ENCODE measurements around the gene ARHGAP4. TPM values are rescaled to one million over a fixed set of nuclear protein-coding genes. Genes with fewer than 3 reads are reported as not detected.

ARHGAP4 gene
- total RNA-seq, 4 donors from 2014 or later = 23.0 to 90.9 (median 32.7) TPM

GRCh38 chrX:153871451-153871850 is 54.6 kb downstream of the ARHGAP4 start:
- peaks cover 0 to 37% of the 10 kb centered on the region in 2 donors for H3K27me3 ChIP-seq
- 39 to 43% methylated on average over 6 of the region's 6 CpGs for WGBS, 2 donors
- H3K9me3 ChIP-seq = no peaks in the 10 kb centered on the region
- H3K27ac ChIP-seq = no peak overlapping the region
- no peak for DNase-seq (ENCODE audit: low spot score in 2 of 2)
- no peak overlapping the region for H3K4me3 ChIP-seq
- H3K4me1 ChIP-seq = no peaks in the 10 kb centered on the region
- TF ChIP-seq CTCF (IDR thresholded peaks at IDR 0.05) = no peak
- no peak for TF ChIP-seq POLR2A (IDR thresholded peaks at IDR 0.05)
- no peak for TF ChIP-seq EP300 (IDR thresholded peaks at IDR 0.05)
- no peaks in the 10 kb centered on the region for H3K36me3 ChIP-seq

DNA sequence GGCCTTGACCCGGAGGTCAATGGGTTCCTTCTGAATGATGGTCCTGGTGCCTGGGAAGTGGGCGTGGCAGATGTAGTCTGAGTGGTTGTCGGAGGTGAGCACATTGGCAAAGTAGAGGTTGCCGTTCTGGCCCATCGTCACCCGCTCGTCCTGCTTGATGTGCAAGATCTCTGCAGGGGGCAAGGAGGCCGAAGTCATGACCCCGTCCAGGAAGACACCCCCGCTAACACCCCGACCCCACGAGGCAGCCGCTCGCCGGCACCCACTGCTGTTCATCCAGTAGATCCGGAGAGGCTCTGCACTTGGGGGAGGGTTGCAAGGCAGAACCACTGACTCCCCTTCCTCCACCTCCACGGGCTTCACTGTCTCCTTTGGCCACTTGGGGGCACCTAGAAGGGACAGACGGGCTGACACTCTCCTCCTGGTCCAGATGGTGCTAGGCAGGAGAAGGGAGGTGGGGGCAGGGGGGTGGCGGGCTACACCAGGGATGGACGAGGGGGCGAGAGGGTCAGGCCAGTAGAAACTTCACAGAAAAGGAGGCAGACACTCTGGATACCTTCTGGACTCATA is 55.2 kb downstream of the ARHGAP4 start:
- no peak overlapping the region for H3K27ac ChIP-seq
- no peak for DNase-seq (ENCODE audit: low spot score in 2 of 2)
- no peaks in the 10 kb centered on the region for H3K9me3 ChIP-seq
- no peaks in the 10 kb centered on the region for H3K4me1 ChIP-seq
- H3K36me3 ChIP-seq = no peaks in the 10 kb centered on the region
- TF ChIP-seq POLR2A (IDR thresholded peaks at IDR 0.05) (no peak), EP300 (IDR thresholded peaks at IDR 0.05) (no peak), CTCF (IDR thresholded peaks at IDR 0.05) (no peak)
- 59 to 68% methylated on average over 8 to 21 of the region's 21 CpGs for WGBS, 2 donors
- H3K4me3 ChIP-seq = no peak overlapping the region
- H3K27me3 ChIP-seq = peaks cover 0 to 32% of the 10 kb centered on the region in 2 donors

GRCh38 chrX:153870288-153870690 is 55.8 kb downstream of the ARHGAP4 start:
- Histone ChIP-seq H3K4me3 (no peak overlapping the region), H3K36me3 (no peaks in the 10 kb centered on the region), H3K4me1 (no peaks in the 10 kb centered on the region), H3K27ac (no peak overlapping the region), H3K9me3 (no peaks in the 10 kb centered on the region), H3K27me3 (peaks cover 0 to 29% of the 10 kb centered on the region in 2 donors)
- DNase-seq (ENCODE audit: low spot score in 2 of 2) = no peak
- TF ChIP-seq CTCF (IDR thresholded peaks at IDR 0.05) = no peak
- WGBS, 2 donors = 82 to 93% methylated on average over 3 to 9 of the region's 11 CpGs

DNA sequence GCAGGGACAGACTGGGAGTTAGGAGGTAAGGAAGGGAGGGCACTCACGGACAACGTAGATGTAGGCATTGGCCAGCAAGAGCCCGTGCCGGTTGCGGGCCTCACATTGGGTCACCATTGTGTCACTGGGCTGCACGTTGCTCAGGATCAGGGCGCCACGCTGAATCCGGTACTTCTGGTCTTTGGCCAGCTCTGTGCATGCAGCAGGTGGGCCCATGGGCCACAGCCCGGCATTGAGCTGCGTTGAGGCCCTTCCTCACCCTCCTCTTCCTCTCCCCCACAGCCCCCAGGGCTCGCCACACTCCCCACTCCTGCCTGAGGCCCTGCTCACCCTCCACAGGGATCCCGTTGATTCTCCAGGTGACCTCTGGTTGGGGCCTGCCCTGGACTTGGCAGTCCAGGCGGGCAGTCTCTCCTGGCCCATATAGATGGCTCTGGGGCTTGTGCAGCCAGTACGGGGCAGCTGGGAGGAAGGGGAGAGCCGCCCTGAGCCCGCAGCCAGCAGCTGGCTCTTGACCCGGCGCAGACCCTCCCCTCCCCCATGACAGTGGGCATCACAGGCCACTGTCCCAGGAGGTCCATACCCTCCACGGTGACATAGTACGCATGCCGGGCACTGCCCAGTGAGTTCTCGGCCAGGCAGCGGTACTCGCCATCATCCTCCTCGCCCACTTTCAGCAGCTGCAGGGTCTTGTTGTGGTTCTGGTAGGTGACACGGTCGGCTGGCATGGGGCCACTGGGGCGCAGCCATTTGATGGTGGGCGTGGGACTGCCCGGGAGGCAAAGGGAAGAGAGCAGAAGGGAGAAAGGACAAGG is 56.4 kb downstream of the ARHGAP4 start:
- H3K9me3 ChIP-seq = no peaks in the 10 kb centered on the region
- TF ChIP-seq CTCF (IDR thresholded peaks at IDR 0.05) (no peak), EP300 (IDR thresholded peaks at IDR 0.05) (no peak), POLR2A (IDR thresholded peaks at IDR 0.05) (no peak)
- peaks cover 0 to 32% of the 10 kb centered on the region in 2 donors for H3K27me3 ChIP-seq
- H3K4me1 ChIP-seq = no peaks in the 10 kb centered on the region
- H3K4me3 ChIP-seq = no peak overlapping the region
- no peak for DNase-seq (ENCODE audit: low spot score in 2 of 2)
- no peak overlapping the region for H3K27ac ChIP-seq
- 77 to 86% methylated on average over 6 to 27 of the region's 31 CpGs for WGBS, 2 donors
- no peaks in the 10 kb centered on the region for H3K36me3 ChIP-seq

All from tibial nerve (tissue), 4 donors.